H1 (cell line): Measurements from ENCODE around the gene LANCL2. TPM values are rescaled to one million over a fixed set of nuclear protein-coding genes. Genes with fewer than 3 reads are reported as not detected.
A peak's percentile ranks its signal among the peaks of the same experiment; 100 is the strongest.

Experiments used
- CTCF ChIA-PET: fragments of 300-600 bp; sonication (Branson Sonifier 250); formaldehyde crosslinking; loops from one replicate; lab custom pipeline; 2021; ENCODE audit not compliant: partially characterized antibody; lab: Charles Lee
- POLR2A ChIA-PET: fragments of 300-600 bp; sonication (Branson Sonifier 250); formaldehyde crosslinking; loops from one replicate; lab custom pipeline; 2021; ENCODE audit warnings: inconsistent platforms; ENCODE audit not compliant: partially characterized antibody; lab: Charles Lee
- DNase-seq, 2 experiments: peaks; one replicate each; pipeline versions ENCODE4 v3.0.0 to v3.0.0-alpha.2; 2010 to 2022; ENCODE audit warnings: low spot score in 2 of 2, low read depth in 1 of 2, mixed read lengths in 1 of 2
- FAIRE-seq: peaks from 2 replicates; lab custom pipeline; 2011; peaks lifted over from hg19 to GRCh38; lab: Jason Lieb, UNC
- H2AFZ ChIP-seq: 2 replicates; pipeline ENCODE4 v1.8.1; 2012; ENCODE audit warnings: low read length, inconsistent platforms
- H2AK5ac ChIP-seq: 2 replicates; pipeline ENCODE4 v1.6.1; 2013; ENCODE audit warnings: low read depth, low read length
- H2BK120ac ChIP-seq: replicated peaks from 2 replicates; pipeline ENCODE3; 2013; ENCODE audit warnings: low read depth, low read length, inconsistent platforms
- H2BK12ac ChIP-seq: 2 replicates; pipeline ENCODE4 v1.6.1; 2013; ENCODE audit warnings: low read depth, low read length
- H2BK15ac ChIP-seq: 2 replicates; pipeline ENCODE4 v1.6.1; 2013; ENCODE audit warnings: low read length
- H2BK20ac ChIP-seq: 2 replicates; pipeline ENCODE4 v1.6.1; 2013; ENCODE audit warnings: low read length
- H2BK5ac ChIP-seq: 2 replicates; pipeline ENCODE4 v1.6.1; 2013; ENCODE audit warnings: low read depth, low read length
- H3K14ac ChIP-seq: 2 replicates; pipeline ENCODE4 v1.6.1; 2013; ENCODE audit warnings: inconsistent platforms; ENCODE audit not compliant: insufficient read length
- H3K18ac ChIP-seq: 2 replicates; pipeline ENCODE4 v1.6.1; 2013; ENCODE audit warnings: low read length; ENCODE audit errors: extremely low read depth
- H3K23ac ChIP-seq: 2 replicates; pipeline ENCODE4 v1.6.1; 2013; ENCODE audit warnings: inconsistent platforms; ENCODE audit not compliant: insufficient read length
- H3K23me2 ChIP-seq: 2 replicates; pipeline ENCODE4 v1.6.1; 2013; ENCODE audit warnings: low read depth, low read length
- H3K27ac ChIP-seq: 2 replicates; pipeline ENCODE4 v1.6.1; 2011; ENCODE audit warnings: low read depth, low read length, inconsistent platforms
- H3K27me3 ChIP-seq, 4 experiments: replicated peaks in 1 of 4; 1 replicate in 1 of 4; 2 replicates in 3 of 4; pipeline versions ENCODE4 v1.6.1 to v1.8.1; 2011 to 2013; ENCODE audit warnings: low read length in 3 of 4, mild to moderate bottlenecking in 3 of 4, inconsistent platforms in 2 of 4, mixed read lengths in 2 of 4, moderate library complexity in 1 of 4; ENCODE audit not compliant: control insufficient read depth in 3 of 4, insufficient read depth in 3 of 4; ENCODE audit errors: extremely low read depth in 1 of 4
- H3K36me3 ChIP-seq, 4 experiments: 2 replicates each; pipeline versions ENCODE4 v1.6.1 to v1.8.1; 2011 to 2013; ENCODE audit warnings: mild to moderate bottlenecking in 4 of 4, low read length in 3 of 4, moderate library complexity in 2 of 4, control low read depth in 1 of 4, inconsistent platforms in 1 of 4; ENCODE audit not compliant: insufficient read depth in 4 of 4, control insufficient read depth in 2 of 4
- H3K4ac ChIP-seq: replicated peaks from 2 replicates; pipeline ENCODE3; 2013; ENCODE audit warnings: low read length, low read depth, mixed read lengths, inconsistent platforms; ENCODE audit not compliant: insufficient read length
- H3K4me1 ChIP-seq, 4 experiments: replicated peaks in 1 of 4; 1 replicate in 1 of 4; 2 replicates in 3 of 4; pipeline versions ENCODE4 v1.6.1 to v1.8.1; 2011 to 2013; ENCODE audit warnings: low read length in 3 of 4, inconsistent platforms in 2 of 4, mixed read lengths in 1 of 4; ENCODE audit not compliant: insufficient read depth in 4 of 4, control insufficient read depth in 3 of 4
- H3K4me2 ChIP-seq, 2 experiments: 2 replicates each; pipeline versions ENCODE4 v1.6.1 to v1.8.1; 2011 to 2013; ENCODE audit warnings: low read depth in 2 of 2, low read length in 2 of 2, control low read depth in 1 of 2, inconsistent platforms in 1 of 2, mild to moderate bottlenecking in 1 of 2; ENCODE audit not compliant: insufficient read depth in 1 of 2
- H3K4me3 ChIP-seq, 4 experiments: fragments of 200-600, 300-600 bp in 1 of 4; sonication (generic), shearing (Covaris generic), sonication (Bioruptor Twin) in 1 of 4; 2 replicates each; pipeline versions ENCODE4 v1.5.1 to v1.8.1; 2011 to 2016; ENCODE audit warnings: low read length in 4 of 4, low read depth in 3 of 4, control low read depth in 2 of 4, inconsistent platforms in 2 of 4, mild to moderate bottlenecking in 2 of 4, mixed read lengths in 1 of 4, moderate library complexity in 1 of 4; ENCODE audit not compliant: insufficient read depth in 2 of 4; ENCODE audit errors: extremely low read depth in 1 of 4
- H3K56ac ChIP-seq: replicated peaks from 2 replicates; pipeline ENCODE3; 2013; ENCODE audit warnings: low read depth, mild to moderate bottlenecking, mixed read lengths, low read length, inconsistent platforms; ENCODE audit not compliant: insufficient read length
- H3K79me1 ChIP-seq: 2 replicates; pipeline ENCODE4 v1.6.1; 2013; ENCODE audit warnings: low read depth, low read length, control low read depth
- H3K79me2 ChIP-seq, 2 experiments: 2 replicates each; pipeline versions ENCODE4 v1.6.1 to v1.8.1; 2012 to 2013; ENCODE audit warnings: low read length in 2 of 2, mild to moderate bottlenecking in 2 of 2, inconsistent platforms in 1 of 2; ENCODE audit not compliant: insufficient read depth in 2 of 2, control insufficient read depth in 1 of 2
- H3K9ac ChIP-seq, 4 experiments: replicated peaks in 1 of 4; 1 replicate in 1 of 4; 2 replicates in 3 of 4; pipeline versions ENCODE4 v1.6.1 to v1.8.1; 2011 to 2013; ENCODE audit warnings: low read depth in 3 of 4, low read length in 3 of 4, control low read depth in 2 of 4, mild to moderate bottlenecking in 2 of 4, moderate library complexity in 2 of 4, inconsistent platforms in 1 of 4; ENCODE audit errors: extremely low read depth in 1 of 4
- H3K9me3 ChIP-seq, 2 experiments: 2 replicates each; pipeline versions ENCODE4 v1.6.1 to v1.8.1; 2012 to 2013; ENCODE audit warnings: mild to moderate bottlenecking in 2 of 2, moderate library complexity in 2 of 2, control low read depth in 1 of 2, inconsistent platforms in 1 of 2, low read depth in 1 of 2, low read length in 1 of 2, mixed read lengths in 1 of 2; ENCODE audit not compliant: insufficient read depth in 2 of 2
- H4K20me1 ChIP-seq, 2 experiments: replicated peaks in 1 of 2; 2 replicates each; pipeline versions ENCODE3 to v1.8.1; 2011 to 2013; ENCODE audit warnings: inconsistent platforms in 2 of 2, low read length in 2 of 2, mild to moderate bottlenecking in 1 of 2; ENCODE audit not compliant: insufficient read depth in 2 of 2, control insufficient read depth in 1 of 2
- H4K5ac ChIP-seq: 2 replicates; pipeline ENCODE4 v1.6.1; 2013; ENCODE audit warnings: low read length, low read depth, mixed read lengths, inconsistent platforms; ENCODE audit not compliant: insufficient read length
- H4K8ac ChIP-seq: 2 replicates; pipeline ENCODE4 v1.8.0; 2013; ENCODE audit warnings: mild to moderate bottlenecking, moderate library complexity, low read length, inconsistent platforms; ENCODE audit not compliant: insufficient read depth; ENCODE audit errors: extremely low read depth
- H4K91ac ChIP-seq: replicated peaks from 2 replicates; pipeline ENCODE3; 2013; ENCODE audit warnings: low read length, mixed read lengths, inconsistent platforms; ENCODE audit not compliant: insufficient read length
- TAF7 ChIP-seq: optimal IDR thresholded peaks from 2 replicates; pipeline ENCODE3; 2011; ENCODE audit warnings: low read depth, mild to moderate bottlenecking, inconsistent platforms, low read length, moderate library complexity, borderline replicate concordance
- WGBS, 2 experiments: shearing (Covaris generic) in 1 of 2; methylation state at CpG; one replicate each; pipeline versions ENCODE4 v1.1.6 to v1.1.7; 2013 to 2015; ENCODE audit warnings: low lambda C conversion rate in 2 of 2, mixed read lengths in 2 of 2, inconsistent platforms in 1 of 2, low coverage in 1 of 2, missing lambda C conversion rate in 1 of 2; ENCODE audit not compliant: insufficient replicate concordance in 2 of 2, insufficient coverage in 1 of 2, insufficient read length in 1 of 2; ENCODE audit errors: extremely low coverage in 1 of 2, missing lambda C conversion rate in 1 of 2; 5-methylcytosine and 5-hydroxymethylcytosine counted together
- polyA plus RNA-seq, 7 experiments: library from polyadenylated mRNA; depleted of rRNA in 3 of 7; stranded (reverse) in 5 of 7; unstranded in 2 of 7; fragments of >200 nt in 5 of 7; fragments of 200-250 nt in 2 of 7; gene quantifications; 1 replicate in 5 of 7; 2 replicates in 1 of 7; 4 replicates in 1 of 7; pipeline versions ENCODE4 v1.2.1 to v1.2.3, GENCODE V29; 2011 to 2013; ENCODE audit warnings: missing spikeins in 2 of 7, mixed read lengths in 2 of 7
- total RNA-seq: library from RNA; stranded (reverse); fragmentation: NEBNext Ultra II Directional; extraction: Animal tissue kit (Norgen Biotek cat#: 25700); gene quantifications from 2 replicates; pipeline ENCODE4 v1.2.1, GENCODE V29; 2021

The LANCL2 gene
- total and polyA plus RNA-seq, 2 of the 8 experiments (the other 6 are each of a cell fraction or from before 2014, with no cell fraction given) = 9.2 to 9.5 TPM

- no peak overlapping the region for H4K5ac ChIP-seq
- H2BK12ac ChIP-seq = no peak overlapping the region
- no peak overlapping the region for H2BK120ac ChIP-seq
- no peak overlapping the region for H3K14ac ChIP-seq
- no peak for DNase-seq
- peak overlapping the region; percentile 99; the same call in 1 of the 2 replicates for H3K27ac ChIP-seq
- peaks cover 0 to 27% of the 10 kb centered on the region in 2 experiments; a peak in 2 of 4 replicates for H3K79me2 ChIP-seq
- H3K4me1 ChIP-seq = peaks cover 0 to 6% (median 3%) of the 10 kb centered on the region in 4 experiments; a peak in 4 of 7 replicates
- TF ChIP-seq TAF7 = no peak
- TF ChIP-seq, all 59 proteins: peak for 0
- Histone ChIP-seq H3K4me3 (peak overlapping the region; percentile 79 to 99 (median 98); a peak in 7 of 8 replicates), H3K9me3 (no peaks in the 10 kb centered on the region), H4K20me1 (no peaks in the 10 kb centered on the region), H3K23me2 (no peaks in the 10 kb centered on the region), H4K8ac (no peak overlapping the region), H3K79me1 (peaks cover 4% of the 10 kb centered on the region; the same call in 1 of the 2 replicates), H3K36me3 (no peaks in the 10 kb centered on the region; a peak in 1 of 8 replicates), H3K9ac (peak overlapping the region in 3 of 4 experiments; percentile 95 to 98 (median 98); a peak in 6 of 7 replicates), H4K91ac (no peak overlapping the region), H2AK5ac (no peak overlapping the region), H3K23ac (no peak overlapping the region), H2BK15ac (no peak overlapping the region), H3K4ac (no peak overlapping the region), H2BK20ac (no peak overlapping the region), H2BK5ac (no peak overlapping the region), H3K4me2 (peak overlapping the region; percentile 70 to 77), H3K56ac (no peak overlapping the region), H3K27me3 (no peaks in the 10 kb centered on the region), H3K18ac (no peak overlapping the region), H2AFZ (no peak overlapping the region)
- 93% methylated on average over 19 of the region's 19 CpGs; no CpG with 5 or more reads in 1 of the 2 experiments for WGBS, 2 experiments
- POLR2A ChIA-PET = interaction anchor here (1.2 to 3.9 kb wide), 7 partner anchors 8 to 96 kb away, joined by 3 to 32 read pairs (median 13); no protein-coding TSS in a partner anchor
- CTCF ChIA-PET = no interaction called here
- no peak for FAIRE-seq
These were observed 2.2 kb downstream of the LANCL2 start for GRCh38 chr7:55367283-55367840.
